HK-2 (cell line): ENCODE measurements around the gene TAB2.
"Not testable (repeated sequence)": the region's sequence is repeated elsewhere in the genome, so short reads cannot be mapped to it uniquely, and the experiment has no call there.

ENCODE experiments used
- DNase-seq: peaks from one replicate; pipeline ENCODE4 v3.0.0-alpha.2; 2018; ENCODE audit not compliant: unreplicated experiment

Gene TAB2

DNA sequence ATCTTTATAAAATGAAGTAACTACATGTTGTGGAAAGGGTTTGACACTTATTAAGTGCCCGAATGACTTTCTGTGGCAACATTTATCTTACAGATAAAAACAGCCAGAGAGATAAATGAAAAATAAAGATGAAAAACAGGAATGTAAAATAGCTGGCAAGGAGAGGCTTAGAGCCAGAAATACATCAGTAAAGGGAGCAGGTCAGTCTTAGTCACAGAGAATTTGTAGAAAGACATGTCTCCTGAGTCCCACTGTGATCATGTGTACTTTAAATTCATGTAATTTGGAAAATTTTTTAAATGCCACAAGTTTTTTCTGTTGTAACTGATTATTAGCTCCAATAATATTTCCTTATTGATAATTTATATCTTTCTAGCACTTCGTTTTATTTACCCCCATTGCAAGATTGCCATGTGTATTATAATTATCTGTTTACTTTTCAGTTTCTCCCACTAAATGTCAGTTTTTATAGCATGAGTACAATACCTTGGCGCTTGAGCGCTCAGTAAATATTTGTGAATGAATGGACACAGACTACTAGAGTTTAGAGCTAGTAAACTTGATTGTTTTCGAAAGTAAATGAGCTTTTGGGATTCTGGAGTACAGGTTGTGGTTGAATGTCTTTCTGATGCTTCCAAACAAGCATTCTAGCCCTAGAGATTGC lies 15.2 kb downstream of the TAB2 start:
- DNase-seq = no peak

GRCh38 chr6:149333266-149333620 lies 15.7 kb downstream of the TAB2 start:
- DNase-seq = no peak

DNA sequence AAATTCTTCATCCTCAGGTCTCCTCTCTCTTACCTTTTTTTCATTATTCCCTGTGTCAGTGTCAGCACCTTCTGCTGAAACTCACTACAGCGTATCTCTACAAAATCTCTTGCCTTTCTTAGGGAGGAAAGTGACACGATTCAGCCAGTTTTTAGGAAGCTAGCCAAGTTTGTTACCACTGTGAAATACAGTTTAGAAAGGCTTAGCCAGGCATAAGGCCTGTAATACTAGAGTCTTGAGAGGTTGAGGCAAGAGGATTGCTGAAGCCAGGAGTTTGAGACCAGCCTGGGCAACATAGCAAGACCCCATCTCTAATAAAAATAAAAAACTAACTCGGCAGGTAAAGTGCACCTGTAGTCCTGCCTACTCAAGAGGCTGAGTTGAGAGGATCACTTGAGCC lies 16.7 kb downstream of the TAB2 start:
- DNase-seq = no peak

GRCh38 chr6:149334682-149335160 lies 17.2 kb downstream of the TAB2 start:
- DNase-seq = peak; percentile 70

DNA sequence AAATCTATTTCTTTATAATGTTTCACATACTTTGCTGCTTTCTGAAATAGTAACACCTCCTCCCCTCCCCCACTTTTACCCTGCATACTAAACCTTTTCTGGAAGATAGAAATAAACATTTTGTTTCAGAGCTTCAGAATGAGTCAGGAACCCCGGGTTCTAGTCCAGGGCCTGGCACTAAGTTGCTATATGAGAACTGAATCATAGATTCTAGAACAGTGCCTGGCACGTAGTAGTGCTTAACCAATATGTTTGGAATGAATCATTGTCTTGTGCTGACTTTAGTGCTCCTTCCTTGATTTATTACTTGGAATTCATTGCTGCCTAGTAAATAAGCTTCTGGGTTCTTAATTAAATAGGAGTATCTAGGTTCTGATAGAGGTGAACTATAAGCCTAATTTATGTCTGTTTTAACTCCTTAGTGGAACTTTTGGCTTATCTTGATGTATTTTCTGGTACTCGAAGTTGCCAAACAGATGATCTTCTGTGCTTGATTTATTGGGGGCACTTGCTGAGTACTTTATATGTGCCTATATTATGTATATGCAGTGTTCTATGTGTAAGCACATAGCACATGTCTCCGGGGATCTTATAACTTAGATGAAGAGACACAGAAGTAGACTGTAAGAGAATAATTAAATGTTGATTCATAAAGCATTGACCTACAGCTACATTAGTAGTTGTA lies 18.6 kb downstream of the TAB2 start:
- DNase-seq = peak; percentile 17

GRCh38 chr6:149336609-149336928 lies 19.1 kb downstream of the TAB2 start:
- DNase-seq = no peak

DNA sequence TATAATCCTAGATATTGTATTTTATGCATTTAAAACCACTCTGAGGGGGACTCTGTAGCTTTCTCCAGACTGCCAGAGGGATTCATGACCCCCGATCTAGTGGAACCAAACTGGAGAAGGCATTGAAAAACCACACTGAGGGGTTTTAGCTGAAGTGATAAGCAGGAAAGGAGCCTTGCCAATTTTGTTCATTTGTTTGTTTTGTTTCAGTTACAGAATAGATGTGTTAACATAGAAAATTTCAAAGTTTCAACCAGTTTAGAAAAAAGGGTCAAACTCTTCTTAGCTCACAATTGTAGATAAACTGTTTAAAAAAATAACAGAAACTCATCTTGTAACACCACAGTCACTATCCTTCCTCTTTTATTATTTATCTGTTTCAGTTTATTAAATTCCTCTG lies 19.8 kb downstream of the TAB2 start:
- DNase-seq = no peak

DNA sequence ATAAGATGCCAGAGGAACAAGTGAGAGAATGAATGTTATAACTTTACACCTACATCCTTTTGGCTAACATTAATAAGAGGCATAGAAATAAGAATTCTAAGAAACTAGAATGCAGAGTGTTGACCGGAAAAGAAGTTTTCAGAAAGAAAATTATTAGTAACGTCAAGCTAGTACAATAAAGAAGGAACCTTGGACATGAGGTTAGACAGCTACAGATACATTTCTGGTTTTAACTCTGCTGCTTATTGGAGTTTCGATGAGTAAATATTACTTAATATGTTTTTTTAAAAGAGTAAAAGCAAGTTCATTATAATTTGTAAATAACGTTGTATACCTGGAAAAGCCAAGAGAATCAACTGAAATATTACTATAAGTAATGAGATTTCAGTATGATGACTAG lies 22.7 kb downstream of the TAB2 start:
- DNase-seq = no peak

- DNase-seq = no peak
These were observed 25.0 kb downstream of the TAB2 start for GRCh38 chr6:149342525-149342924.

GRCh38 chr6:149343501-149343900 lies 26.0 kb downstream of the TAB2 start:
- DNase-seq = no peak

DNA sequence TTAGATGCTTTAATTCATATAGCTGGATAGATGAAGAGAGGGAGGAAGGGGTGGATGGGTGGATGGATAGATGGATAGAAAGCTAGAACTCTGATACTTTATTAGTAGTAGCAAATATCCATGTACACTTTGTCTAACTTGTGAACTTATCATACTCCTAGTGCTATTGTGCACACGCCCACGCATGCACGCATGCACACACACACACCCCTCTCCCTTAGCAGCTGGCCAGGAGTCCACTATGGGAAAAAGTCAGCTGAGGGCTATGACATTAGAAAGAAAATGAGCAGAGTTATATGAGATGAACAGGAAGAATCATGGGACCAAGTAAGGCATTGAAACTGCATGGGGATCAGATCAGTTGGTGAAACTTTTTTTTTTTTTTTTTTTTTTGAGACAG lies 28.6 kb downstream of the TAB2 start:
- no peak for DNase-seq

DNA sequence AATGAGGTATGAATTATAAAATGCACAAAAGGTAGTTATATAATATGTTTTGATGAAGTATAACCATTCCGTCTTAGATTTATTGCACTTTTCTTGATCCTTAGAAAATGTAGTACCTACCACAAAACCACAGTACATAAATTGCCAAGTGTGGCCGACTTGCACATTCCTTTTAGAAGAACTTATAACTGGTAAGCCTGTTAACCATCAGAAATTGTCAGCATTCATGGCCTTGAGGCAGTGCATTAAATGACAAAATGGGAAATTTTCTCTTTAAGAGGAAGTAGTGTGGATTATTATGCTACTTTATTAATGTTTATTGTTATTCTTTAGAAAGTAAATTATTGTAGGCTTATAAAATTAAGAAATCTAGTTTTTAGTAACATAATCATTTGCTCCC lies 29.6 kb downstream of the TAB2 start:
- no peak for DNase-seq

DNA sequence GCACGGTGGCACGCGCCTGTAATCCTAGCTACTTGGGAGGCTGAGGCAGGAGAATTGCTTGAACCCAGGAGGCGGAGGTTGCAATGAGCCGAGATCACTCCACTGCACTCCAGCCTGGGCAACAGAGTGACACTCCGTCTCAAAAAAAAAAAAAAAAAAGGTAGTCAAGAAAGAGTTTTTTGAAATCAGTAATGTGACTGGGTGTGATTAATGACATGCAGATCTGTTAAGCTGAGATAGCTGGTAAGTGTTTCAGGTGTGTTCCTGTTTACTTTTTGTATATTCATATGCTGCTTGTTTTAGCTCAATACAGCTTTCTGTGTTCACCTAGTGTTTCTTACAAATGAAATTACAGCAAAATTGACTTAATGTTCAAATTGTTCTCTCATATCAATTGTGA lies 31.8 kb downstream of the TAB2 start:
- DNase-seq = not testable (repeated sequence)

DNA sequence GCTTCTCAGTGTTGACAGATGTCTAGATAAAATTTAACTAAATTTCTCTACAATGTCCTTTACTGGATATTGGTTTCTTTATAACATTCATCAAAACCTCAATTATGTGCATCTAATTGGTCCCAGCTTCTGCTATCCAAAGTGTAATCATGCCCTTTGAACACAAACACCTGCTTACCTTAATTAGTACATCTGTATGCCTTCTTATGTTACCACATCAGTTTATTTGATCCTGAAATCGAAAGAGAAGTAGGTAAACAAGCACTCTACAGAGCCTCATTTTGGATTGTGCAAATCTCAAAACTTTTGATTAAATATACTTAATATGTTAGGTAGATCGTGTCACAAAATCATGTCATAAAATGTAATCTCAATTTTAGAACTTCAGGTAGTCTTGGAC lies 36.5 kb downstream of the TAB2 start:
- DNase-seq = no peak

DNA sequence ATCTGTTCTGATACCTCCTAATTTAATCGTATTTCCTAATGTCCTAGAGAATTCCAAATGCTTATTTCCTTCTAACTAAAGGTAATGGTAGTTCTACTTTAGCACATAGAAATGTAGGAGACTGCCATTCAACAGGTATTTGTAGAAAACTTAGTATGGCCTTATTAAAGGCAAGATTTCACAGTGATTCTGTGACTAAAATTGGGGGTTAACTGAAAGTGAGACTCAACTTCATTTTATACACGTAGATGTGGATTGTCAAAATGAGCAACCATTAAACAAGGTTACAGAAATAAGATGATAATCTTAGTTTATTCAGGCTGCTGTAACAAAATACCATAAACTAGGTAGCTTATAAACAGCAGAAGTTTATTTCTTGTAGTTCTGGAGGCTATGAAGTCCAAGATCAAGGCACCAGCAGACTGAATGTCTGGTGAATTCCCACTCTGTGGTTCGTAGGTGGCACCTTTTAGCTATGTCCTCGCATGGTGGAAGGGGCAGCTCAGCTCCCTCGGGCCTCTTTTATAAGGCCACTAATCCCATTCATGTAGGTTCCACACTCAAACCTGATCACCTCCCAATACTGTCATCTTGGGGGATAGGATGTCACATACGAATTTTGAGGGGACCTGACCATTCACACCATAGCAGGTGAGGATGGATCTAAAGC lies 38.7 kb downstream of the TAB2 start:
- DNase-seq = no peak

- DNase-seq = no peak
These were observed 40.4 kb downstream of the TAB2 start for GRCh38 chr6:149357726-149358538.

- DNase-seq = no peak
These were observed 41.9 kb downstream of the TAB2 start for GRCh38 chr6:149359440-149359839.

DNA sequence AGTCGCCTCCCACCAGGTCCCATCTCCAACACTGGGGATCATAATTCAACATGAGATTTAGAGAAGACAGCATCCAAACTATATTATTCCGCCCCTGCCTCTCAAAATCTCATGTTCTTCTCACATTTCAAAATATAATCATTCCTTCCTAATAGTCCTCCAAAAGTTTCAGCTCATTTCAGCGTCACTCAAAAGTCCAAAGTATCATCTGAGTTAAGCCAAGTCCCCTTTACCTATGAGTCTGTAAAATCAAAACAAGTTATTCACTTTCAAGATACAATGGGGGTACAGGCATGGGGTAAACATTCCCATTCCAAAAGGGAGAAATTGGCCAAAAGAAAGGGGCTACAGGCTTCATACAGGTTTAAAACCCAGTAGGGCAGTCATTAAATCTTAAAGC lies 43.0 kb downstream of the TAB2 start:
- no peak for DNase-seq

DNA sequence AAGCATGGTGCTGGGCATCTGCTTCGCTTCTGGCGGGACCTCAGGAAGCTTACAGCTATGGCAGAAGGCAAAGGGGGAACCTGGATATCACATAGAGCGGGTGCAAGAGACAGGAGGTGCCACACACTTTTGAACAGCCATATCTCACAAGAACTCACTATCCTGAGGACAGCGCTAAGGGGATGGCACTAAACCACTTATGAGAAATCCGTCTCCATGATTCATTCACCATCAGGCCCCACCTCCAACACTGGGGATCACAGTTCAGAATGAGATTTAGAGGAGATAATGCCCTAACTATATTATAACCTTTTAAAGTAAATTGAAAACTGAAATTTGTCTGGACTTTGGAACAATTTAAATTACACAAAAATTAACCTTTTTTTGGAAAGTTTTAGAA lies 44.8 kb downstream of the TAB2 start:
- DNase-seq = no peak

DNA sequence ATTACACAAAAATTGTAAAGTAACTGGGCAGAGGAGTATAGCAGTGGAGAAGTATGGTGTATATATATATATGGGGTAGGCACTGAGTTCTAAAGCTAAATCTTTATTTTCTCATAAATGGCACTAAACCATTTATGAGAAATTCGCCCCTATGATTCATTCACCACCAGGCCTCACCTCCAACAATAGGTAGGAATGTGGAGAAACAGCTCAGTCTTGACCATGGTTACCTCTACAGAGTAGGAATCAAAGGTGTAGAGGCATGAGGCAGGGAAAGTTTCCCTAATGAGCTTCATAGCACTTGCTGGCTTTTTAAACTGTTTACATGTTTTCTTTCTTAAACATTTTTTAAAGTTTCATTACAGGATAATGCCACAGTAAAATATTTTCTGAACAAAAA lies 45.6 kb downstream of the TAB2 start:
- no peak for DNase-seq

DNA sequence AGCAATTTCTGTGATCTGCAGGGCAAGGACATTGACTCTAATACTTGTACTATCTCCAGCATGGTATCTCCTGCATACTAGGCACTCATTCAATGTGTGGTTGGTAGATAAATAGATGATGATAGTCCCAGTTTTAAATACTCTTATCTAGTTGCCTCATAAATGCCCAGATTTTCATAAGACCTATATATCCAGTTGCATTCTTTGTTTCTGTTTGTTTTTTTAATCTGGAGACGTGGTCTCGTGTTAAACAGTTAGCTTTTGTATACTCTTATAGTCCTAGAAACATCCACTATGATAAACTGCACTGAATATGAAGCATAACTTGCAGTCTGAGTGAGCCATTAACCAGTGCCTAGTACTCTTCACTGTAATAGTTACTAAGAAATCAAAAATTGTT lies 47.0 kb downstream of the TAB2 start:
- DNase-seq = no peak

DNA sequence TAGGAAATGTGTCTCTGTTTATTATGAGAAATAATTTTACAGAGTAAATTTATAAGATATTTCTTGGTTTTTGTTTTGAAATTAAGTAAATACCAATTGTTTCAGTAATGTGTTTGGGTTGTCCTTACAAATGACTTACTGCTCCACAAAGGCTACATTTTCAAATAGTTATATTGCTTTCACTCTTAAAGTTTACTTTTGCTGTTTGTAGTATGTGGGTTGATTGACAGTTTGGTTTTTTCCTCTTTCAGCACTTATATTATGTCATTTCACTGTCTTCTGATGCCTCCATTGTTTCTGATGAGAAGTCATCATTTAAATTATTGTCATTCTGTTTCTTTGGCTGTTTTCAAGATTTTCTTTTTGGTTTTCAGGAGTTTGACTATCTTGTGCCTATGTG lies 47.7 kb downstream of the TAB2 start:
- no peak for DNase-seq
